VCaP (cell line): Measurements from ENCODE around the gene PPIL4.
A peak's percentile ranks its signal among the peaks of the same experiment; 100 is the strongest.
"Not testable (repeated sequence)": the region's sequence is repeated elsewhere in the genome, so short reads cannot be mapped to it uniquely, and the experiment has no call there.

ENCODE experiments used
- H3K27ac ChIP-seq: fragments of 450-650 bp; 2 replicates; pipeline ENCODE4 v1.5.1; 2017
- CTCF ChIP-seq: fragments of 450-650 bp; conservative IDR thresholded peaks from 2 replicates; pipeline ENCODE4 v1.5.1; 2017; ENCODE audit warnings: mild to moderate bottlenecking, moderate library complexity

The PPIL4 gene

GRCh38 chr6:149463781-149464180 lies 82.1 kb downstream of the PPIL4 start:
- no peak for TF ChIP-seq CTCF
- 0 out of 2 replicates have a peak overlapping the region, but pooled peaks have one; percentile 5 for H3K27ac ChIP-seq

- not testable (repeated sequence) for H3K27ac ChIP-seq
These were observed 83.1 kb downstream of the PPIL4 start for GRCh38 chr6:149462712-149463111.

- no peak overlapping the region for H3K27ac ChIP-seq
- no peak for TF ChIP-seq CTCF
These were observed 84.2 kb downstream of the PPIL4 start for GRCh38 chr6:149461670-149462069.

GRCh38 chr6:149460249-149460648 lies 85.6 kb downstream of the PPIL4 start:
- not testable (repeated sequence) for H3K27ac ChIP-seq

GRCh38 chr6:149459761-149460160 lies 86.1 kb downstream of the PPIL4 start:
- no peak overlapping the region for H3K27ac ChIP-seq
- no peak for TF ChIP-seq CTCF

GRCh38 chr6:149458806-149459205 lies 87.0 kb downstream of the PPIL4 start:
- TF ChIP-seq CTCF, result no peak
- H3K27ac ChIP-seq, result no peak overlapping the region

- H3K27ac ChIP-seq, result no peak overlapping the region
- TF ChIP-seq CTCF, result no peak
These were observed 87.6 kb downstream of the PPIL4 start for GRCh38 chr6:149458196-149458595.

- no peak for TF ChIP-seq CTCF
These were observed 88.4 kb downstream of the PPIL4 start for GRCh38 chr6:149457316-149457884.

More at GRCh38 chr6:149457316-149457884, 88.4 kb downstream of the PPIL4 start:
- H3K27ac ChIP-seq, result no peak overlapping the region
